AG04449 (cell line): ENCODE measurements around the gene G3BP2.
"Not testable (repeated sequence)": the region's sequence is repeated elsewhere in the genome, so short reads cannot be mapped to it uniquely, and the experiment has no call there.

ENCODE experiments used
- CTCF ChIA-PET: fragments of 350-600 bp; formaldehyde crosslinking; extraction: SDS; loops from one replicate; lab custom pipeline; 2021; ENCODE audit warnings: antibody characterized with exemption; lab: Yijun Ruan, JAX
- POLR2A ChIA-PET: fragments of 400-600, 350-600 bp; formaldehyde crosslinking; extraction: SDS; loops from one replicate; lab custom pipeline; 2020; ENCODE audit warnings: antibody characterized with exemption, inconsistent platforms; lab: Yijun Ruan, JAX
- DNase-seq: peaks from one replicate; pipeline ENCODE4 v3.0.0-alpha.2; 2010; ENCODE audit warnings: low read depth, low spot score
- H3K4me3 ChIP-seq: 2 replicates; pipeline ENCODE4 v1.5.1; 2011; ENCODE audit warnings: low read depth, mild to moderate bottlenecking, control low read depth, low read length
- CTCF ChIP-seq: IDR thresholded peaks from one replicate; pipeline ENCODE4 v1.5.1; 2011; ENCODE audit warnings: mild to moderate bottlenecking, moderate library complexity, low read length, control low read depth, inconsistent platforms; ENCODE audit not compliant: insufficient read depth; ENCODE audit errors: missing control alignments

G3BP2 gene

GRCh38 chr4:75666299-75666698, 6.9 kb downstream of the G3BP2 start:
- no peak for TF ChIP-seq CTCF
- ChIA-PET CTCF (no interaction called here), POLR2A (no interaction called here)
- no peak overlapping the region for H3K4me3 ChIP-seq
- no peak for DNase-seq

GRCh38 chr4:75664604-75665003, 8.6 kb downstream of the G3BP2 start:
- CTCF ChIA-PET, result interaction anchor here (1.0 to 1.1 kb wide), 2 partner anchors 9 to 183 kb away, joined by 3 to 4 read pairs; no protein-coding TSS in a partner anchor
- POLR2A ChIA-PET, DNase-seq, H3K4me3 ChIP-seq: not testable (repeated sequence)

- POLR2A ChIA-PET, result interaction anchor here (0.5 kb wide), 1 partner anchor 103 kb away, joined by 3 read pairs; no protein-coding TSS in a partner anchor
- no peak for DNase-seq
- H3K4me3 ChIP-seq, result no peak overlapping the region
- TF ChIP-seq CTCF, result no peak
- CTCF ChIA-PET, result no interaction called here
Measured at GRCh38 chr4:75662626-75663025, 10.6 kb downstream of the G3BP2 start.

- ChIA-PET CTCF (interaction anchor here (3.3 to 3.9 kb wide), 2 partner anchors 12 to 63 kb away, joined by 14 to 18 read pairs; partner anchors contain the start of gene USO1), POLR2A (no interaction called here)
- TF ChIP-seq CTCF, result no peak
- no peak for DNase-seq
- no peak overlapping the region for H3K4me3 ChIP-seq
Measured at GRCh38 chr4:75660491-75660890, 12.7 kb downstream of the G3BP2 start.

GRCh38 chr4:75659512-75660031, 13.6 kb downstream of the G3BP2 start:
- CTCF ChIA-PET, result interaction anchor here (3.3 to 3.9 kb wide), 2 partner anchors 11 to 64 kb away, joined by 14 to 18 read pairs; partner anchors contain the start of gene USO1
- DNase-seq, result no peak

GRCh38 chr4:75658876-75659275, 14.3 kb downstream of the G3BP2 start:
- ChIA-PET POLR2A (no interaction called here), CTCF (interaction anchor here (0.8 to 3.9 kb wide), 3 partner anchors 10 to 237 kb away, joined by 3 to 18 read pairs (median 14); partner anchors contain the start of gene USO1)
- DNase-seq, result no peak

More at GRCh38 chr4:75659512-75660031, 13.6 kb downstream of the G3BP2 start:
- H3K4me3 ChIP-seq, result no peak overlapping the region
- POLR2A ChIA-PET, result no interaction called here
- no peak for TF ChIP-seq CTCF

More at GRCh38 chr4:75658876-75659275, 14.3 kb downstream of the G3BP2 start:
- H3K4me3 ChIP-seq, result no peak overlapping the region
- no peak for TF ChIP-seq CTCF
